PC-9 (cell line): ENCODE data around the gene GSK3B. TPM values are rescaled to one million over a fixed set of nuclear protein-coding genes. Genes with fewer than 3 reads are reported as not detected.

ENCODE experiments used
- BruUV-seq: library from RNA; stranded (reverse); fragments of 400-500 nt; replicated peaks from 2 replicates; lab custom pipeline; 2021; lab: Mats Ljungman, UMichigan
- CTCF ChIA-PET: fragments of 300-600 bp; sonication (Branson Sonifier 250); formaldehyde crosslinking; loops from one replicate; lab custom pipeline; 2022; ENCODE audit warnings: antibody characterized with exemption; lab: Charles Lee
- POLR2A ChIA-PET: fragments of 300-600 bp; sonication (Branson Sonifier 250); formaldehyde crosslinking; loops from one replicate; lab custom pipeline; 2022; ENCODE audit warnings: antibody characterized with exemption; ENCODE audit not compliant: unreplicated experiment; lab: Charles Lee
- DNase-seq, 2 experiments: peaks; one replicate each; pipeline versions ENCODE4 v3.0.0 to v3.0.0-alpha.2; 2015 to 2022; ENCODE audit warnings: mixed read lengths in 1 of 2
- H2AFZ ChIP-seq: fragments of 200-600 bp; sonication (generic); 2 replicates; pipeline ENCODE4 v1.8.1; 2017; ENCODE audit warnings: antibody characterized with exemption
- H3F3A ChIP-seq: fragments of 200-600 bp; sonication (generic); 2 replicates; pipeline ENCODE4 v1.8.1; 2017; ENCODE audit warnings: antibody characterized with exemption, mild to moderate bottlenecking, low read depth; ENCODE audit not compliant: insufficient read depth
- H3K27ac ChIP-seq: fragments of 200-600 bp; sonication (generic); 2 replicates; pipeline ENCODE4 v1.6.1; 2016; ENCODE audit warnings: mixed run types
- H3K27me3 ChIP-seq: fragments of 200-600 bp; sonication (generic); 2 replicates; pipeline ENCODE4 v1.6.1; 2016; ENCODE audit warnings: low read depth, mixed run types; ENCODE audit not compliant: insufficient read depth
- H3K36me3 ChIP-seq: fragments of 200-600 bp; sonication (generic); 2 replicates; pipeline ENCODE4 v1.6.1; 2016; ENCODE audit warnings: low read depth, mixed run types
- H3K4me1 ChIP-seq: fragments of 200-600 bp; sonication (generic); replicated peaks from 2 replicates; pipeline ENCODE4 v1.6.1; 2016; ENCODE audit warnings: mixed run types; ENCODE audit not compliant: insufficient read depth
- H3K4me2 ChIP-seq: fragments of 200-600 bp; sonication (generic); 2 replicates; pipeline ENCODE4 v1.6.1; 2017; ENCODE audit warnings: mixed run types
- H3K4me3 ChIP-seq: fragments of 200-600 bp; sonication (generic); 2 replicates; pipeline ENCODE4 v1.6.1; 2016; ENCODE audit warnings: mixed run types
- H3K79me2 ChIP-seq: fragments of 200-600 bp; sonication (generic); 2 replicates; pipeline ENCODE4 v1.6.1; 2017; ENCODE audit warnings: low read depth, mixed run types
- H3K9me2 ChIP-seq: fragments of 200-600 bp; sonication (generic); 2 replicates; pipeline ENCODE4 v1.8.1; 2017; ENCODE audit warnings: mild to moderate bottlenecking; ENCODE audit not compliant: insufficient read depth
- H3K9me3 ChIP-seq: fragments of 200-600 bp; sonication (generic); 2 replicates; pipeline ENCODE4 v1.8.1; 2016; ENCODE audit warnings: low read depth; ENCODE audit not compliant: insufficient read depth
- H4K20me1 ChIP-seq: fragments of 200-600 bp; sonication (generic); 2 replicates; pipeline ENCODE4 v1.8.1; 2017; ENCODE audit not compliant: insufficient read depth
- CTCF ChIP-seq: fragments of 200-600 bp; sonication (generic); conservative IDR thresholded peaks from 2 replicates; pipeline ENCODE4 v1.6.1; 2017; ENCODE audit warnings: mixed run types, antibody characterized with exemption, mild to moderate bottlenecking, moderate library complexity
- EZH2 ChIP-seq: fragments of 200-600 bp; sonication (generic); IDR thresholded peaks from 2 replicates; pipeline ENCODE4 v1.8.0; 2017; ENCODE audit warnings: antibody characterized with exemption, low read depth
- intact Hi-C: fragments of 100-400 bp; cut with micrococcal nuclease; formaldehyde crosslinking; loops from one replicate; pipeline ENCODE4 v1.10.0; 2022; ENCODE audit not compliant: unreplicated experiment
- total RNA-seq: library from RNA; stranded (reverse); gene quantifications from 2 replicates; pipeline ENCODE4 v1.2.3, GENCODE V29; 2021

Gene GSK3B
- total RNA-seq, 1 experiment from 2014 or later, result 62.0 TPM

- Histone ChIP-seq H4K20me1 (no peaks in the 10 kb centered on the region), H3K27ac (no peak overlapping the region), H3F3A (no peaks in the 10 kb centered on the region; the same call in 1 of the 2 replicates), H3K9me3 (no peaks in the 10 kb centered on the region), H3K27me3 (no peaks in the 10 kb centered on the region), H3K9me2 (no peaks in the 10 kb centered on the region), H2AFZ (no peak overlapping the region), H3K4me2 (no peak overlapping the region), H3K4me3 (no peak overlapping the region), H3K36me3 (no peaks in the 10 kb centered on the region; the same call in 1 of the 2 replicates), H3K79me2 (no peaks in the 10 kb centered on the region), H3K4me1 (no peaks in the 10 kb centered on the region)
- POLR2A ChIA-PET, result interaction anchor here (0.6 kb wide), 1 partner anchor 502 kb away, joined by 9 read pairs; no protein-coding TSS in a partner anchor
- intact Hi-C loops, result loop anchor here (5.0 kb wide), 1 partner anchor 350 kb away; no protein-coding TSS in a partner anchor
- no peak for DNase-seq
- TF ChIP-seq EZH2 (no peak), CTCF (no peak)
- CTCF ChIA-PET, result no interaction called here
- no TSS peak for BruUV-seq
Observed at GRCh38 chr3:119831941-119832371, 262.3 kb downstream of the GSK3B start.

GRCh38 chr3:119831022-119831421, 263.2 kb downstream of the GSK3B start:
- intact Hi-C loops, result loop anchor here (5.0 kb wide), 1 partner anchor 351 kb away; no protein-coding TSS in a partner anchor
- Histone ChIP-seq H2AFZ (no peak overlapping the region), H3F3A (no peaks in the 10 kb centered on the region; the same call in 1 of the 2 replicates), H3K4me1 (no peaks in the 10 kb centered on the region), H4K20me1 (no peaks in the 10 kb centered on the region), H3K27ac (no peak overlapping the region), H3K4me3 (no peak overlapping the region), H3K9me2 (no peaks in the 10 kb centered on the region), H3K9me3 (no peaks in the 10 kb centered on the region), H3K27me3 (no peaks in the 10 kb centered on the region), H3K4me2 (no peak overlapping the region), H3K79me2 (no peaks in the 10 kb centered on the region), H3K36me3 (peaks cover 3% of the 10 kb centered on the region; the same call in 1 of the 2 replicates)
- BruUV-seq, result no TSS peak
- ChIA-PET POLR2A (interaction anchor here (0.5 kb wide), 1 partner anchor 184 kb away, joined by 4 read pairs; no protein-coding TSS in a partner anchor), CTCF (no interaction called here)
- DNase-seq, result no peak
- TF ChIP-seq EZH2 (no peak), CTCF (no peak; the same call in 1 of the 2 replicates)

- CTCF ChIA-PET, result no interaction called here
- Histone ChIP-seq H3K9me2 (no peaks in the 10 kb centered on the region), H3K36me3 (peaks cover 9% of the 10 kb centered on the region; the same call in 1 of the 2 replicates), H4K20me1 (no peaks in the 10 kb centered on the region), H3K4me1 (no peaks in the 10 kb centered on the region), H3K4me2 (no peak overlapping the region), H3F3A (peaks cover 6% of the 10 kb centered on the region; the same call in 1 of the 2 replicates), H3K27ac (no peak overlapping the region), H3K27me3 (no peaks in the 10 kb centered on the region), H3K79me2 (no peaks in the 10 kb centered on the region), H2AFZ (no peak overlapping the region), H3K9me3 (no peaks in the 10 kb centered on the region), H3K4me3 (no peak overlapping the region)
- intact Hi-C loops, result no loop called here
- BruUV-seq, result no TSS peak
- DNase-seq, result no peak
- TF ChIP-seq EZH2 (no peak), CTCF (no peak)
- POLR2A ChIA-PET, result no interaction called here
Observed at GRCh38 chr3:119829420-119829819, 264.8 kb downstream of the GSK3B start.
